HG03066 (cell line): Measurements from ENCODE around the gene KRTAP5-4.
"Not testable (repeated sequence)": the region's sequence is repeated elsewhere in the genome, so short reads cannot be mapped to it uniquely, and the experiment has no call there.

Experiments used
- ATAC-seq: cut with Tn5 transposase; IDR thresholded peaks from one replicate; pipeline ENCODE4 v1.9.1; 2021; ENCODE audit warnings: low read depth; ENCODE audit not compliant: unreplicated experiment

Gene KRTAP5-4

DNA sequence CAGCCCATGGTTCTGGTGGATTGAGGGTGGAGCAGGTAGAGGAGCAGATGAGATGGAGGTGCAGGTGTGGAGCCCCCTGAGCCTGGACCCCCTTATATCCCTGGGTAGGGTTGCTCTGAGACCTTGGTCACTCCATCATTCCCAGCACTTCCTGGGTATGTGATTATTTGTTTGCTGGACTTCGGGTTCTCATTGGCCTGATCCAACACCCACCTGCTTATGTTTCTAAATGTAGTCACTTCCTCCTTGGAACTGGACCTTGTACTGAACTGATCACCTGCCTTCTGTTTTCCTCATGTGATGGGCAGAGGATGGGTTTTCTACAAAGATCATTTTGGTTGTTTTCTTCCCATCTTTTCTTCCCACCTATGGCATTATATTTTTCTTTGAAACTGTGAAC, at the start of gene KRTAP5-4:
TSS of gene KRTAP5-4 (minus strand) at position 53 of the 400 bp plus-strand sequence. CDS start at position 8, 45 bp downstream.
- ATAC-seq, result no peak

DNA sequence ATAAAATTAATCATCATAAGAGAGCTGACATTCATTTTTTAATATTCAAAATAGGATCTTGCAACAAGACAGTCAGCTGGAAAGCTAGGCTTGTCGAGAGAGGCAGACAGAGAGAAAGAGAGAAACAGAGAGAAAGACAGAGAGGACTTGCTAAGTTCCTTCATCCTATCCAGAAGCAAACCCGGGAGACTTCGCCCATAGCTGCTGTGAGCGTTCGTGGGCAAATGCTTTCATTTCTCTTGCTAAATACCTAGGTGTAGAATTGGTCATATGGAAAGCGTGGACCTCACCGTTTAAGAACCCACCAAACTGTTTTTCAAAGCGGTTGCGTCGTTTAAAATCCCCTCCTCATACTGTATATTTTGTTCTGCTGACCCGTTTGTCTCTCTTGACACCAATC, 49.7 kb upstream of the KRTAP5-4 start:
- ATAC-seq, result no peak

DNA sequence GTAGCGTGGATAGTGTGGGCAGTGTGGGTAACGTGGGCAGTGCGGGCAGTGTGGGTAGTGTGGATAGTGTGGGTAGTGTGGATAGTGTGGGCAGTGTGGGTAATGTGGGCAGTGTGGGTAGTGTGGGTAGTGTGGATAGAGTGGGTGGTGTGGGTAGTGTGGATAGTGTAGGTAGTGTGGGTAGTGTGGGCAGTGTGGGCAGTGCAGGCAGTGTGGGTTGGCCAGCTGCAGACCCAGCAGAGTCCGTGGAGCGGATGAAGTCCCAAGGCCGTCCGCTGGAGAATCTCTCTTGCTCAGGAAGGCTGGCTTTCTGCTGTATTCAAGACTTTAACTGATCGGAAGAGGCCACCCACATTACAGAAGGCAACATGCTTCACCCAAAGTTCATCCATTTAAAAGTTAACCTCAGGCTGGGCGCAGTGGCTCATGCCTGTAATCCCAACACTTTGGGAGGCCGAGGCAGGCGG, 49.0 kb upstream of the KRTAP5-4 start:
- ATAC-seq, result no peak

GRCh38 chr11:1670457-1670856, 48.5 kb upstream of the KRTAP5-4 start:
- ATAC-seq, result not testable (repeated sequence)

GRCh38 chr11:1669546-1670218, 47.7 kb upstream of the KRTAP5-4 start:
- no peak for ATAC-seq

GRCh38 chr11:1668911-1669473, 47.1 kb upstream of the KRTAP5-4 start:
- no peak for ATAC-seq

DNA sequence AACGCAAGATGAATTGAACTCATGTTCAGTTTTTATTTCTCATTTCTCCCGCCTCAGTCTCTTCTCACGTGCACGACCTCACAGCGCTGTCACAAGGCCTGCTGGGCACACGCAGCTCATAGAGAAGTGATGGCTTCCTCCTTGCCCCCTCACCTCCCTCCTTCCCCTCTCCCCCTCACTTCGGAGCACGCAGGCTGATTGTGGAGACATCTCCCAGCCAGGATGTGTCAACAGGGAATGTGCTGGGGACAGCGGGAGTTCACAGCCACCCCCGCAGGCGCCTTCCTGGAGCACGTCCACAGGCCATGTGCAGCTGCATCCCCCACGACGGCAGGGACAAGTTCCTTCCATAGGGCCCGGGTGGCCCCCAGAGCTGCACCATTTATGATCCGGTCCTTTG, 46.0 kb upstream of the KRTAP5-4 start:
- no peak for ATAC-seq

DNA sequence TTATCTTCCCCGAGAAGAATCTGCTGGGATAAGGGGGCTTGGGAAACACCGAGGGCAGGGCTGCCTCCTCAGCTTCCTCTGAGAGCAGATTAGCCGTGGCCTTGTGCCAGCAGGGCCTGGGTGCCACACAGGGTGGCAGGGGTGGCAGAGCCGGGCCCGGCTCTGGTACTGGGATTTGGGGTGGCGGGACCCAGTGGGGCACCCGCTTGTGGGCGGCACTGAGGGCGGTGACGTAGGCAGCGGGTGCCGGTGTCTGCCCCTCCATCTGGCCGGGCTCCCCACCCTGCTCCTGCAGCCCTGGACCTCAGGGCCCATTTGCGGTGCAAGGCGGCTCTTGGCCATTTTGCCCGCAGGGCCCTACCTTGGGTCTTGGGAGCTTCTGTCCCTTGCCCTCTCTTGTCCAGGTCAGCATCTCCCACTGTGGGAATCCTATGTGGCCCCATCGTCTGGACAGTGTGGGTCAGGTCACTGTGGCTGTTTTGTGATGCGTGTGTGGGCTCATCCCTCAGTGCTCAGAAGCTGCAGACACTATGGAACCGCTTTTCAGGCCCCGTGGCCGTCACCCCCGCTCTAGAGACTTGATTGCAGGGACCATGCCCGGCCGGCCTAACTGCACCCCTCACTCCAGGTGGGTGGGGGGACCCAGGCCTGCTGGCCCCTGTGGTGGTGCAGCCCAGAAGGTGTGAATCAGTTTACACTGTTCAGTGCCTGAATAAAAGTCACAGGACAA, 45.3 kb upstream of the KRTAP5-4 start:
- no peak for ATAC-seq

DNA sequence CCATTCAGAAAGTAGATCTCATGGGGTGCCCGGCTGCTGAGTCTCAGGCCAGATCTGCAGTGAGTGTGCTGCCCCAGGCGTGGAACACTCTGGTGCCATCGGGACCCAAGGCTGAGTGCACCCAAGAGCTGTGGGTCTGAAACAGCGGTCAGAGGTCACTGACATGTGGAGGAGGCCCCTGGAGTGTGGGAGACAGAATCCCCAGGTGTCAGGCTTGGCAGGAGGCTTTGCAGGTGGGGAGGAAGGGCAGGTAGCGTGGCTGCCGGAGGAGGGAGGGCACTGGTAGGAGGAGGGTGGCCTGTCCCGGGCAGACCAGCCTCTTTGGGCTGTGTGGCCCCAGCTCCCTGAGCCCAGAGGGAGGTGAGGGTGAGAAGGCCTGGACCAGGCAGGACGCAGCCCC, 43.4 kb upstream of the KRTAP5-4 start:
- no peak for ATAC-seq

GRCh38 chr11:1662699-1663283, 40.9 kb upstream of the KRTAP5-4 start:
- not testable (repeated sequence) for ATAC-seq

GRCh38 chr11:1661454-1662269, 39.7 kb upstream of the KRTAP5-4 start:
- not testable (repeated sequence) for ATAC-seq

DNA sequence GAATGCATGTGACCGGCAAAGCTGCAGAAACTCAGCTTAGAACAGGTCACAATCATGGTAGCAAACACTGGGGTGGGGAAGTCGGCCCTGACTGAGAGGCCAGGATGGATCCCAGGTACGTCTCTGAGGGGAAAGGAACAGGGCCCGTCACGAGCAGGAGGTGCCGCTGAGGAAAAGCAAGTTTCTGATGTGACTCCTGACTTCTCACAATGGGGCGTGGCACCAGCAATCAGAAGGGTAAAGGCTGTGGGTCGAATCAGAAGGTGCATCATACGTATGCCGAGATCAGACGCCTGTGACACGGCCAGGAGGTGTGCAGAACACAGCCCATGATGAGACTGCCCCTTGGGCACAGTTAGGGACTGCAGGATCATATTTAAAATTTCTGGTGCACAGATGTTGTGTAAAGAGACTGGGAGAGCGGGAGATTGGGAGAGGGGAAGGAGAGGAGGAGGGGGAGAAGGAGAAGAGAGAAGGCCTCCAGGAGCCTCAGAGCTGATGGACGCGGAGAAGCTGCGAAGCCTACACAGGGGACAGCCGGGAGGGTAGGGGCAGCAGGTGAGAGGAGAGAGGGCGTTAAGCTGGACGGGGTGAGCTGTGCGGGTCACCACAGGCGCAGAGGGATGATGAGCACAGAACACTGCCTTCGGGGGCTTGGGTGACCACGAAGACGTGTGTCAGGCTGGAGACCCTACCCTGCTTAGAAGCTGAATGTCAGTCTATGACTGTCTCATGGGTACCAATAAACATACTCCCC, 38.4 kb upstream of the KRTAP5-4 start:
- no peak for ATAC-seq

- ATAC-seq, result no peak
These were observed 37.6 kb upstream of the KRTAP5-4 start for GRCh38 chr11:1659506-1659905.

DNA sequence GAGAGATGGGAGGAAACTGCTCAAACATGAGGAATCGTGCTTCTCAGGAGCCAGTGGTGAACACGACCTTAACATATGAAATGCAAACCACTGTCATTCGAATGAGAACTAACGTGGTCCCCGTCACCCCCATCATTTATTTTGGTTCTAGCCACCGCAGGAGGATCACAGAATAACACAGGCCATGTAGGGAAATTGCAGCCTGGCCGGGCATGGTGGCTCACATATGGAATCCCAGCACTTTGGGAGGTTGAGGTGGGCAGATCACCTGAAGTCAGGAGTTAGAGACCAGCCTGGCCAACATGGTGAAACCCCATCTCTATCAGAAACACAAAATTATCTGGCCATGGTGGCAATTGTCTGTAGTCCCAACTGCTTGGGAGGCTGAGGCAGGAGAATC, 34.7 kb upstream of the KRTAP5-4 start:
- no peak for ATAC-seq

- no peak for ATAC-seq
These were observed 34.1 kb upstream of the KRTAP5-4 start for GRCh38 chr11:1656061-1656441.

DNA sequence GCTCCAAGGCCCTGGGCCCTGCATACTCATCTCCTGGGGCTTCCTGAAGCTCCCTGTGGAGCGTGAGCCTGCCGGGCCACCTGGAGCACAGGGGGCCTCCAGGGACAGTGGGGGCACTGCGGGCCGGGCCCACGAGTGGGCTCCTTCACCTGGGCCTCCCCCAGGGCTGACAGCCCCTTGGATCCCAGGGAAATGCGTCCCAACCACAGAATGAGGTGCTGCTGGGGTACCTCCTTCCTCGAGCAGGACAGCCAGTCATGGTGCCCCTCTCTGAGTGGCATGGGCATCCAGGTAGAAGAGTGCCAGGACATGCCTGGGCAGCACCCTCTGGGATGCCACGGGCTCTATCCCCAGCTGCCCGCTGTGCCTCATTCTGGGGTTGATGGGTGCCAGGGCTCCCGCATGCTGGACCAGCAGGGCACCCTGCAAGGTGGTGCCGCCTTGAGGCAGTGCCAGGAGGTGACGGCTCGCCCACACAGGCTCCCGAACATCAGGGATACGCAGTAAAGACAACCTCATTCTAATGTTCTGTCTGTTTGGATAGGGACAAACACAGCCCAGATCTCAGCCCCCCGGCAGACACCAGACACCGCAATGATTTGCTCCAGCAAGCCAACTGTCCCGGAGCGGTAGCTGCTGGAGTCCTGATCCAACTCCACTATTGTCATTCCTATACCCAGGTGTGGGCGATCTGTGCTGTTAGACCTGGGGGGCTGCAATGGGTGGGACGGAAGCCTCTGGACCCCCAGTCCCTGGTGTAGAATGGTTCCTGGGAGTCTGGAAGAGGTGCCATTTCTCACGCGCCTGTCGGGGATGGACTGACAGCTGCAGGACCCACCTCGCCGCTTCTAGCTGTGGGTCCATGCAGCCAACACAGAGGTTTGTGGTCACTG, 33.5 kb upstream of the KRTAP5-4 start:
- ATAC-seq, result no peak

- ATAC-seq, result no peak
These were observed 32.6 kb upstream of the KRTAP5-4 start for GRCh38 chr11:1654388-1655167.
